D721Med (cell line): ENCODE measurements around the gene QSOX2.

Experiments used
- DNase-seq: peaks from one replicate; pipeline ENCODE4 v3.0.0; 2011; ENCODE audit warnings: low spot score; ENCODE audit not compliant: insufficient read length
- FAIRE-seq: peaks from 2 replicates; lab custom pipeline; 2011; peaks lifted over from hg19 to GRCh38; lab: Jason Lieb, UNC
- TF ChIP-seq, protein P1 (sequence below): IDR thresholded peaks from 2 replicates; pipeline ENCODE4 v1.5.1; 2012; ENCODE audit warnings: mild to moderate bottlenecking, control low read depth; ENCODE audit not compliant: insufficient read depth; ENCODE audit errors: missing control alignments

Gene QSOX2

DNA sequence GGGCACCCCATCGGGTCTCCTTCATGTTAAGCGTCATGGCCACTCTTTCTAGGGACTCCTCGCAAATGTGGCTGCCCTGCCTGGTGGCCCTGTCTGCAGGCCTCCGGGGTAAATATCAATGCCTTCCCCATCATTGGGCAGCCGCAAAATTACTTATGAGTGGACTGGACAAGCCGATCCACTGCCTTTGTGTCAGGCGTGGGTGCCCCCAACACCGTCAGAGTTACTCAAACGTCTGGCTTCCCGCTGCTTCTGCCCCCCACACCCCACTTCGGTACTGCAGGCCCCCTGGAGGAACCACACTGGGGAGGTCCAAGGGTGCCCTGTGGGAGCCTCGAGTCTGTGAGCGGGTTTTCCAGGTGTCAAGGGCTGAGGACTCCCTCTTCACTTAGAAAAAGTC lies 44.4 kb downstream of the QSOX2 start:
- TF ChIP-seq, protein P1, sequence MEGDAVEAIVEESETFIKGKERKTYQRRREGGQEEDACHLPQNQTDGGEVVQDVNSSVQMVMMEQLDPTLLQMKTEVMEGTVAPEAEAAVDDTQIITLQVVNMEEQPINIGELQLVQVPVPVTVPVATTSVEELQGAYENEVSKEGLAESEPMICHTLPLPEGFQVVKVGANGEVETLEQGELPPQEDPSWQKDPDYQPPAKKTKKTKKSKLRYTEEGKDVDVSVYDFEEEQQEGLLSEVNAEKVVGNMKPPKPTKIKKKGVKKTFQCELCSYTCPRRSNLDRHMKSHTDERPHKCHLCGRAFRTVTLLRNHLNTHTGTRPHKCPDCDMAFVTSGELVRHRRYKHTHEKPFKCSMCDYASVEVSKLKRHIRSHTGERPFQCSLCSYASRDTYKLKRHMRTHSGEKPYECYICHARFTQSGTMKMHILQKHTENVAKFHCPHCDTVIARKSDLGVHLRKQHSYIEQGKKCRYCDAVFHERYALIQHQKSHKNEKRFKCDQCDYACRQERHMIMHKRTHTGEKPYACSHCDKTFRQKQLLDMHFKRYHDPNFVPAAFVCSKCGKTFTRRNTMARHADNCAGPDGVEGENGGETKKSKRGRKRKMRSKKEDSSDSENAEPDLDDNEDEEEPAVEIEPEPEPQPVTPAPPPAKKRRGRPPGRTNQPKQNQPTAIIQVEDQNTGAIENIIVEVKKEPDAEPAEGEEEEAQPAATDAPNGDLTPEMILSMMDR = no peak
- no peak for FAIRE-seq

DNA sequence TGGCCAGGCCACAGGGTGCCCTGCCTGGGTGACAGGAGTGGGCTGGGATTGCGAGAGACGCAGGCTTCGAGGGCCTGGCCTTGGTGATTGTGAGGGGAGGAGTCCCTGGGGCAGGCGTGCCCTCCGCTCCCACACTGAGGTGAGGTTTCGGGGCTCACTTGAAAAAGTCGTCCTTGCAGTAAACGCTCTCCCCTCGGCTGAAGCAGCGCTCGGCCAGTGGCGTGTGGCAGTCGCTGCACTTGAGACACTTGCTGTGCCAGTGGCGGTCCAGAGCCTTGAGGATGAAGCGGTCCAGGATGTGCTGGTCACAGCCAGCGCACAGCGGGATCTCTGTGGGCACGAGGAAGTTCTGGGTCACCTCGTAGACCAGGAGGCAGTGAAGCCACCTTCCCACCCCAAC lies 45.2 kb downstream of the QSOX2 start:
- TF ChIP-seq, protein P1 = no peak
- FAIRE-seq (no peak), DNase-seq (no peak)

More for the DNA sequence above, 44.4 kb downstream of the QSOX2 start:
- DNase-seq = no peak

DNA sequence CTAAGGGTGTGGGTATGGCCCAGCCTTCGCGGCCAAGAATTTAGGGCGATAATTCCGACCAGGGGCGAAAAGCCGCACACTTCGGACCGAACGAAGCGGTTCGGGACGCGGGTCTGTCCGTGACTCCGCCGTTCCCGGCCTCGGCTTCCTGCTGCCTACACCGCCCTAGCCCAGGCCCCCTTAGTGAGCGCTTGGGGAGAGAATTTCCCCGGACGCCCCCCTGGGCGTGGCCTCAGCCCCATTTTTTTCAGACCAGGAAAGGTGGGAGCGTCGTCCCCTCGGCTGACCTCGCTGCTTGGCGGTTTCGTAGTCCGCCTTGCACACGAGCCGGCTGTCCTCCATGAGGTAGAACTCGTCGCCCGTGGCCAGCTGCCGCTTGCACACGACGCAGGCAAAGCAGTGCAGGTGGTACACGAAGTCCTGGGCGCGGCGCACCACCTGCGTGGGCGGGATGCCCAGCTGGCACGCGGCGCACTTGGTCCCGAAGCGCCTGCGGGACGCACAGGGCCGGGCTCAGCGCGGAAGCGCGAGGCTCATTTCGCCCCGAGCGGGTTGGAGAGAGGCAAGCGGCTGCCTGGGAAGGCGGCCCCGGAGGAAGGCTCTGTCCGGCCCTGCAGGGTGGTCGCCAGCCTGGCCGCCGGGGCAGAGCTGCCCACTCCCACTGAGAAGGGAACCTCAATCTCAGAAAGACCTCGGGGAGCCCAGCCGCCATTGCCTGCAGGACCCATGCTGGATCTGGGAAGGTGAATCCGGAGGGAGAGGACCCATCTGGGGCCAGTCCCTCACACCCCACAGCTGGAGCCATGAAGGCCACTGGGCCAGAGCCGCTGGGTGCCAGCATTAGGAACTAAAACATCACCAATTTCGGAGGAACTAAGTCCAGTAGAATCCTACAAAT lies 46.0 kb downstream of the QSOX2 start:
- FAIRE-seq = no peak
- DNase-seq = no peak
- TF ChIP-seq, protein P1 = no peak

DNA sequence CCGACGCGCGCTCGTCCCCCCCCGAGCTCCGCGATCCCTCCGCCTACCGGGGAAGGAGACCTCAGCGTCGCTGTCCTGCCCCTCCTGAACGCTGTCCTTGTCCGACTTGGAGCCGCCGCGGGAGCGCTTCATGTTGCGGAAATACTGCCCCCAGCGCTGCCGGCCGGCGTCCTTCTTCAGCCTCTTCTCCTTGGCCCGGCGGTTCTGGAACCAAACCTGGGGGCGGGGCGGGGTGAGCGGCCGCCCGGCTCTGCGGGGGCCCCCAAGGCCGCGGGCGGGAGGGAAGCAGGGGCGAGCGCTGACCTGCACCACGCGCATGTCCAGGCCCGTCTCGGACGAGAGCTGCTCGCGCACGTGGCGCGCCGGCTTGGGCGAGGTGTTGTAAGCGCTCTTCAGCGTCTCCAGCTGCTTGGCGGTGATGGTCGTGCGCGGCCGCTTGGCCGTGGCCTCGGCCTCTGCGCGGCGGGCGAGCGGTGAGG lies 47.0 kb downstream of the QSOX2 start:
- DNase-seq = no peak
- TF ChIP-seq, protein P1 = no peak
- no peak for FAIRE-seq

DNA sequence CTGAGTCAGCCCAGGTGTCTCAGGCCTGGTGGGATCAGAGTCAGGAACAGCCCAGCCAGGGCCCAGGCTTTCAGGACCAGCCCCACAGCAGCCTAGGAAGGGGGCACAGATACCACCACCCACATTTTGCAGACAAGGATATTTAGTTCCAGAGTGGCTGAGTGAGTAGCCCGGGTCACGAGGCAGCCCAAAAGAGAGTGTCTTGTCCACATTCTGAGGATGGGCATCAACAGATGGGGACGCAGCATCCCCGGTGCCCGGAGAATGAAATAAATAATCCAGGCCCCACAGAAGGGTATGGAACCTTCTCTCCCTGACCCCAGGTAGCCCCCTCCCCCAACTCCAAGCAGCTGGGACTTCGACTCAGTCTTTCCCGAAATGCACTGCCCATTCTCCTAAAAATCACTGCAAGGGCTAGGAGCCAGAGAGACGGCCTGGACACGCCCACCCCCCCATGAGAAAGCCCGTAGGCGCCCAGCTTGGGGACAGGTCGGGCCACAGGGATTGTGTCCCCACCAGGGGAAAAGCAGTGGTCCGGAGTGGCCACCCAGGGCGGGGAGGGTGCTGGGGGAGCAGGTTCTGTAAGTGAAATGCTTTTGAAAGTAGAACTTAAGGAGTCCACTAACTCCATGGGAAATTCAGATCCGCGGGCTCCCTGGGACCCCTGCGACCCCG lies 47.5 kb downstream of the QSOX2 start:
- DNase-seq (no peak), FAIRE-seq (no peak)
- TF ChIP-seq, protein P1 = no peak

DNA sequence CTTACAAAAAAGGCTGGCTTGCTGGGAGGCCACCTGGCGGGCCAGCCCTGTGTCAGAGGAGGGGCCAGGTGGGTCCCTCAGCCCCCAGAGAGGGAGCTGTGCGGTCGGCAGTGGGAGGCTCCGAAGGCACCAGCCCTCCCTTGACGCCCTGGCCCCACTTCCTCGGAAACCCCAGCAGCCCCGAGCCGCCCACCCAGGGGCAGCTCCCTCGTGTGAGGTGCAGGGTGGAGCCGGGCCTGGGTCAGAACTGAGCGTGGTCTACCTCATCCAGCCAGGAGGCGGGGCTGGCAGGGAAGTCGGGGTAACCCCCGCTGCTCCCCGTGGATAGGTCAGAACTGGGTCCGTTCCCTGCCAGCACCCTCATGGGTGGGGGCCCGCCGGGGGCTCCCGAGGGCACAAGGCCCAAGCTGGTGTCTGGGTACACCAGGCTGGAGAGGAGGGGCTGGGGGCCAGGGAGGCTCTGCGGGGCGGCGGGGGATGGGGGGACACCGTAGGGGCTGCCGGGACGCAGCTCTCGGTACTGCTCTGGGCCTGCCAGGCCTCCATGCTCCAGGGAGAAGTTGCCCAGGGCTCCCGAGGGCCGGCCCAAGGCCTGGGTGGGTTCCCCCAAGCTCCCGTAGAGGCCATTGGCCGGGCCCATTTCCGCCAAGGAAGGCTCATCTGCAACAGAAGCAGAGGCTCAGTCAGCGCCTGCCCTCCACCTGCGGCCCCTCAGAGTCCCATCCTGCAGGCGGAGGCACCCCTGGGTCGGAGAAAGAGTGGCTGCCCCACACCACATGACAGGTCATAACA lies 48.3 kb downstream of the QSOX2 start:
- FAIRE-seq (no peak), DNase-seq (no peak)
- TF ChIP-seq, protein P1 = no peak
